NCI-H2196 treated with DMSO at 0.1 percent for 48 hours (cell line): Measurements from ENCODE around the gene ELF5.

Experiments used
- DNase-seq: peaks from one replicate; lab custom pipeline; 2025; ENCODE audit not compliant: unreplicated experiment; lab: John Stamatoyannopoulos, UW

Gene ELF5

GRCh38 chr11:34493926-34494595 is 19.5 kb downstream of the ELF5 start:
- DNase-seq, result no peak

- DNase-seq, result no peak
These were observed 20.1 kb downstream of the ELF5 start for GRCh38 chr11:34493468-34493867.

- peak; percentile 25 for DNase-seq
These were observed 20.7 kb downstream of the ELF5 start for GRCh38 chr11:34492806-34493414.

- no peak for DNase-seq
These were observed 23.3 kb downstream of the ELF5 start for GRCh38 chr11:34490304-34490703.

GRCh38 chr11:34488855-34489557 is 24.6 kb downstream of the ELF5 start:
- DNase-seq, result no peak

GRCh38 chr11:34487430-34487829 is 26.2 kb downstream of the ELF5 start:
- DNase-seq, result no peak

- DNase-seq, result no peak
These were observed 30.3 kb downstream of the ELF5 start for GRCh38 chr11:34483106-34483874.

GRCh38 chr11:34481307-34481706 is 32.3 kb downstream of the ELF5 start:
- no peak for DNase-seq

- DNase-seq, result no peak
These were observed 33.3 kb downstream of the ELF5 start for GRCh38 chr11:34480314-34480713.

GRCh38 chr11:34478845-34479663 is 34.5 kb downstream of the ELF5 start:
- DNase-seq, result no peak

- DNase-seq, result no peak
These were observed 36.7 kb downstream of the ELF5 start for GRCh38 chr11:34476849-34477248.

- no peak for DNase-seq
These were observed 37.9 kb downstream of the ELF5 start for GRCh38 chr11:34475656-34476055.

- DNase-seq, result no peak
These were observed 39.9 kb downstream of the ELF5 start for GRCh38 chr11:34473603-34474169.

GRCh38 chr11:34468209-34468841 is 45.3 kb downstream of the ELF5 start:
- peak; percentile 27 for DNase-seq

- DNase-seq, result no peak
These were observed 46.6 kb downstream of the ELF5 start for GRCh38 chr11:34466802-34467488.

GRCh38 chr11:34464591-34465051 is 49.0 kb downstream of the ELF5 start:
- DNase-seq, result no peak

GRCh38 chr11:34461215-34461614 is 52.4 kb downstream of the ELF5 start:
- DNase-seq, result no peak

- no peak for DNase-seq
These were observed 53.3 kb downstream of the ELF5 start for GRCh38 chr11:34460278-34460677.

GRCh38 chr11:34459507-34460162 is 54.0 kb downstream of the ELF5 start:
- DNase-seq, result no peak
